ENCODE measurements around the gene TRUB2.

- TF ChIP-seq POLR2AphosphoS5 (IDR thresholded peaks at IDR 0.05; ENCODE audit: low read depth, low read length) (no peak), POLR2A (IDR thresholded peaks at IDR 0.05; ENCODE audit: low read depth, low read length) (no peak), TAF1 (IDR thresholded peaks at IDR 0.05; ENCODE audit: low read depth, low read length) (no peak), PAX5 (IDR thresholded peaks at IDR 0.05; ENCODE audit: insufficient read depth, low read length, severe bottlenecking) (no peak), SPI1 (IDR thresholded peaks at IDR 0.05; ENCODE audit: low read depth, low read length) (no peak)
These were observed 38.6 kb upstream of the TRUB2 start for GRCh38 chr9:128360826-128361225.

Data from GM12891 (cell line).